Measurements from ENCODE around the gene MEGF8. TPM values are rescaled to one million over a fixed set of nuclear protein-coding genes. Genes with fewer than 3 reads are reported as not detected.

MEGF8 gene
- total and polyA plus RNA-seq, 2 donors (not counting 3 experiments of a cell fraction or from before 2014, with no cell fraction given) = 20.6 to 39.6 TPM

GRCh38 chr19:42410371-42410770 is 84.9 kb downstream of the MEGF8 start:
- no peaks in the 10 kb centered on the region for H3K27me3 ChIP-seq (ENCODE audit: control insufficient read depth in 2 of 2, insufficient read depth in 2 of 2, low read length in 2 of 2)
- FAIRE-seq = no peak
- no peaks in the 10 kb centered on the region for H3K4me1 ChIP-seq (ENCODE audit: control insufficient read depth, extremely low read depth, insufficient read depth, low read length)
- dilution Hi-C loops (cut with MboI; ENCODE audit: extremely low pct_ligation_motif_present, low sequenced_read_pairs) (no loop called here), intact Hi-C loops (cut with micrococcal nuclease) (no loop called here)
- H2AFZ ChIP-seq (ENCODE audit: low read depth, low read length) = no peak overlapping the region
- no peak overlapping the region for H3K4me2 ChIP-seq (ENCODE audit: insufficient read depth, low read length)
- no peaks in the 10 kb centered on the region for H3K9me1 ChIP-seq (replicated peaks; ENCODE audit: control insufficient read depth, extremely low read depth, insufficient read depth, low read length)
- H3K27ac ChIP-seq (ENCODE audit: insufficient read depth, low read depth, low read length) = no peak overlapping the region
- H3K9ac ChIP-seq (replicated peaks; ENCODE audit: extremely low read depth, insufficient read depth, low read length) = no peak overlapping the region
- no peak overlapping the region for H3K4me3 ChIP-seq (replicated peaks in 1 of 3; ENCODE audit: insufficient read depth in 1 of 3, low read depth in 1 of 3, low read length in 3 of 3)
- H3K79me2 ChIP-seq (ENCODE audit: control insufficient read depth, insufficient read depth, low read length) = no peaks in the 10 kb centered on the region
- no TSS peak for BruUV-seq (replicated peaks)
- ChIA-PET POLR2A (no interaction called here), CTCF (interaction anchor here (1.0 kb wide), 1 partner anchor 10 kb away, joined by 4 read pairs; no protein-coding TSS in a partner anchor)
- no peak for TF ChIP-seq CTCF (IDR thresholded peaks at IDR 0.05; ENCODE audit: extremely low read depth in 1 of 2, insufficient read depth in 1 of 2, low read depth in 1 of 2, low read length in 2 of 2)
- no peak for TF ChIP-seq POLR2AphosphoS5 (IDR thresholded peaks at IDR 0.05; ENCODE audit: insufficient read depth, low read depth, low read length)
- TF ChIP-seq POLR2A (IDR thresholded peaks at IDR 0.05; ENCODE audit: low read depth, low read length) = no peak
- no peak for TF ChIP-seq MYC (IDR thresholded peaks at IDR 0.05; ENCODE audit: low read depth, low read length)
- no peak for TF ChIP-seq JUN (IDR thresholded peaks at IDR 0.05; ENCODE audit: borderline replicate concordance, insufficient read depth, insufficient read length, low read depth)
- TF ChIP-seq MAX (IDR thresholded peaks at IDR 0.05; ENCODE audit: insufficient read depth, insufficient read length) = no peak
- TF ChIP-seq FOS (IDR thresholded peaks at IDR 0.05; ENCODE audit: borderline replicate concordance, insufficient read depth, low read length) = no peak
- DNase-seq (ENCODE audit: low read depth, low spot score) = no peak
- H3K36me3 ChIP-seq (ENCODE audit: control insufficient read depth in 2 of 2, extremely low read depth in 1 of 2, insufficient read depth in 2 of 2, low read length in 2 of 2) = no peaks in the 10 kb centered on the region
- no peaks in the 10 kb centered on the region for H4K20me1 ChIP-seq (replicated peaks; ENCODE audit: control insufficient read depth, extremely low read depth, insufficient read depth, low read length)
- H3K9me3 ChIP-seq (replicated peaks; ENCODE audit: control insufficient read depth, insufficient read depth, low read length) = no peaks in the 10 kb centered on the region

All from endothelial cell of umbilical vein (primary cell).